Ecto neural progenitor cell (in vitro differentiated cells): ENCODE results near the gene ZNF511.
"Not testable (repeated sequence)": the region's sequence is repeated elsewhere in the genome, so short reads cannot be mapped to it uniquely, and the experiment has no call there.

Experiments
- DNase-seq: peaks from one replicate; pipeline ENCODE4 v3.0.0-alpha.2; 2018; ENCODE audit warnings: low spot score

Gene ZNF511

GRCh38 chr10:133314911-133315310, 6.2 kb downstream of the ZNF511 start:
- DNase-seq: no peak

DNA sequence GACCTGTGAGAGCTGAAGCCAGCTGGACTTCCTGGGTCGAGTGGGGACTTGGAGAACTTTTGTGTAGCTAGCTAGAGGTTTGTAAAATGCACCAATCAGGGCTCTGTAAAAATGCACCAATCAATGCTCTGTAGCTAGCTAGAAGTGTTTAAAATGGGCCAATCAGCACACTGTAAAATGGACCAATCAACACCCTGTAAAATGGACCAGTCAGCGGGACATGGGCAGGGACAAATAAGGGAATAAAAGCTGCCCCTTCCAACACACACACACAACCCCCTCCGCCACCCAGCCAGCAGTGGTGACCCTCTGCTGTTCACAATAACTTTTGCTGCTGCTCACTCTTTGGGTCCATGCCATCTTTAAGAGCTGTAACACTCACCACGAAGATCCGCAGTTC, 7.1 kb downstream of the ZNF511 start:
- DNase-seq: no peak

DNA sequence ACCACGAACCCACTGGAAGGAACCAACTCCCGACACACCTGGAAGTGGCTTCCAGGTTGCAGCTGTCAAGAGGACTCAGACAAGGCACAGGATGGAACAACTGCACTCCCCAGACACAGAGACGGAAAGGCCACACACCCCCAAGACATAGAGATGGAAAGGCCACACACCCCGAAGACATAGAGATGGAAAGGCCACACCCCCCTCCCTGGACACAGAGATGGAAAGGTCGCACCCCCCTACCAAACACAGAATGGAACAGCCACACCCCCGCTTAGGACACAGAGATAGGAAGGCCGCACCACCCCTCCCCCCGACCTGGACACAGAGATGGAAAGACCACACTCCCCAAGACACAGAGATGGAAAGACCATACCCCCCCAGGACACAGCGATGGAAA, 7.6 kb downstream of the ZNF511 start:
- DNase-seq: no peak

DNA sequence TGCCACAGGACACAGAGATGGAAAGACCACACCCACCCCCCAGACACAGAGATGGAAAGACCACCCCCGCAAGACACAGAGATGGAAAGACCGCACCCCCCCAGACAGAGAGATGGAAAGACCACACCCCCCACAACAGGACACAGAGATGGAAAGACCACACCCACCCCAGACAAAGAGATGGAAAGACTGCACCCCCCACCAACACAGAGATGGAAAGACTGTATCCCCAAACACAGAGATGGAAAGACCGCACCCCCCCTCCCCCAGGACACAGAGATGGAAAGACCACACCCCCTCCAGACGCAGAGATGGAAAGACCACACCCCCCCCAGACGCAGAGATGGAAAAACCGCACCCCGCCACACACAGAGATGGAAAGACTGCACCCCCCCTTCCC, 8.0 kb downstream of the ZNF511 start:
- no peak for DNase-seq

DNA sequence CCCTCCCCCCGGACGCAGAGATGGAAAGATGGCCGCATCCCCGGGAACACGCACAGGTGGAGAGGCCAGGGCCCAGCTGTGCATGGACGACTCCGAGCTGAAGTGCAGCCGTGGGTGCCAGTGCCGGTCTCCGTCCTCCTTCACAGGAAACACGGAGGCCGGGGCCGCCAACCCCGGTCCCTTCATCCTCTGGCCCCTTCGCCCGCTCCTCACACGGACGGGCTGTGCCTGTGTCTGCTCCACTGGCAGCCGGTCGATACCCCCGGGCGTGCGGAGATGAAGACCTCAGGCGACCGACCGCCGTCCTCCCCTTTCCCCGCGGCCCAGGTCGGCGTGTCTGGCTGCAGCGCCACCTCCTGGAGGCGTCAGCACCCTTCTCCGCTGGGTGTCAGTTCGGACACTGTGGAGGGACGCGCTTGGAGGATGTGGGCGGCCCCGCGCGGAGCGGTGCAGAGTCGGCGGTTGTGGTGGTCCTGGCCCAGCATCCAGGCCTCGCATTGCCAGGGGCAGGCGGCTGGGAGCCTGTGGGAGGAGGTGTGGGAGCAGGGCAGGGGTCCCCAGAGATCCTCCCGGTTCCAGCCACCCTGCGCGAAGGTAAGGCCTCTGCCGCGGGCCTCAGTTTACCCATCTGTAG, 9.9 kb downstream of the ZNF511 start:
- peak; percentile 91 for DNase-seq

GRCh38 chr10:133320852-133321422, 12.2 kb downstream of the ZNF511 start:
- not testable (repeated sequence) for DNase-seq

DNA sequence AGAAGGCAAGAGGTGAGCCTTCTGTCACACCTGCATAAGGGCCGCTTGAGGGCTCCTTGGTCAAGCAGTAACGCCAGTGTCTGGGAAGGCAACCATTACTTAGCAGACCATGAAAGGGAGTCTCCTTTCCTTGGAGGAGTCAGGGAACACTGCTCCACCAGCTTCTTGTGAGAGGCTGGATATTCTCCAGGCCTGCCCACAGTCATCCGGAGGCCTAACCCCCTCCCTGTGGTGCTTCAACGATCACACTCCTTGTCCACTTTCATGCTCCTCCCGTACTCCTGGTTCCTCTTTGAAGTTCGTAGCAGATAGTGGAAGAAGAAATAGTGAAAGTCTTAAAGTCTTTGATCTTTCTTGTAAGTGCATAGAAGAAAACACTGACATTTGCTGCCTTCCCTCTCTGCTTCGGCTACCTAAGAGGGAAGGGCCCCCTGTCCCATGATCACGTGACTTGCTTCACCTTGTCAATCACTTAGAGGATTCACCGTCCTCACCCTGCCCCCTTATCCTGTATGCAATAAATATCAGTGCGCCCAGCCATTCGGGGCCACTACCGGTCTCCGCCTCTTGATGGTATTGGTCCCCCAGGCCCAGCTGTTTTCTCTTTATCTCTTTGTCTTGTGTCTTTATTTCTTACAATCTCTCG, 13.5 kb downstream of the ZNF511 start:
- not testable (repeated sequence) for DNase-seq

DNA sequence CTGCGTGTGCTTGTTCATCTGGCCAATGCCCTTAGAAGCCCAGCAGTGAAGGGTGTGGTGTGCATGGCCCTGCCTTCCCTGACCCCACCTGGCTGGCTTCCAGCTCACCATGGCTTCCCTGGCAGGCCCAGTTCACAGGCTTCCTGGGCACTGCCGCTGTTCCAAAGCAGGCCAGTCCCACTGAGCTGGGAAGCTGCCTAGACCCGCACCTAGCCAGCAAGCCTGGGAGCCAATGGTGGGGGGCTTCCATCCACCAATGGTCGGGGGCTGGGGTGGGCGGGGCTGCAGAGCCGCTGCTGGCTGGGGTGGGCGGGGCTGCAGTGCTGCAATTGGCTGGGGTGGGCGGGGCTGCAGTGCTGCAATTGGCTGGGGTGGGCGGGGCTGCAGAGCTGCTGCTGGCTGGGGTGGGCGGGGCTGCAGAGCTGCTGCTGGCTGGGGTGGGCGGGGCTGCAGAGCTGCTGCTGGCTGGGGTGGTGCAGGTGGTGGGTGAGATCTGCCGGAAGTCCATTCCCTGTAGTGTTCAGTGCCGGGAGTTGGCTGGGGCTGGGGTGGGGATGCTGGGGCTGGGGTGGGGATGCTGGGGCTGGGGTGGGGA, 15.6 kb downstream of the ZNF511 start:
- peak; percentile 81 for DNase-seq

GRCh38 chr10:133324857-133325260, 16.1 kb downstream of the ZNF511 start:
- DNase-seq: peak; percentile 66

DNA sequence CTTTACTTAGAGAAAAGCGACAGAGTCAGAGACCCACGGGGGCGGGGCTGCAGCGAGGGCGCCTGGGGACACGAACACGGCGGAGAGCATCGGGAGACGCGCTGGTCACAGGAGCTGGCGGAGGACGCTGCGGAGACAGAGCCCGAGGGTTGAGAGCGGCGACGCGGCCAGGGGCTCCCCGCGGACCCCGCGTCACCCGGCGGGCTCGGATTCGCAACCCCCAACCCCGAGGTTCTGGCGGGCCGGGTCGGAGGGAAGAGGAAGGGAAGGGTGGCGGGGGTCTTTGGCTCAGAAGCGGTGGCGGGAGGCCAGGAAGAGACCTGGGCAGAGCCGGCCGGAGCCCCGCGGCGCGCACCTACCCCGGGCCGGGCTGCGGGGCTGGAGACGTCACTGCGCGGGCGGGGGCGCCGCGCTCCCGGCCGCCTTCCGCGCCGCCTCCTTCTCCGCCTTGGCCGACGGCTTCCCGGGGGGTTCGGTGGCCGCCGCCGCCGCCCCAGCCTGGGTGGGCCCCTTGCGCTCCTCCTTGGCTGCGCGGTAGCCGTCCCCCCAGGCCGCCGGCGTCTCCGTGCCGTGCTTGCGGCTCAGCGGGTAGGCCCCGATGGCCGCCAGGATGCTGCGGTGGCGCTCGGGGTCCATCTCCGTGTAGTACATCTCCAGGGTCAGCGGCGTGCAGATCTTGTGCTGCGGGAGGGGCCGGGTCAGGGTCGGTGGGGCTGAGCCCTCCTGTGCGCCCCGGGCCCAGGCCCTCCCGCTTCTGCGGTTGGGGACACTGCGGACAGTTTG, 16.9 kb downstream of the ZNF511 start:
- peak; percentile 67 for DNase-seq

- no peak for DNase-seq
Observed at GRCh38 chr10:133326223-133326551, 17.5 kb downstream of the ZNF511 start.

DNA sequence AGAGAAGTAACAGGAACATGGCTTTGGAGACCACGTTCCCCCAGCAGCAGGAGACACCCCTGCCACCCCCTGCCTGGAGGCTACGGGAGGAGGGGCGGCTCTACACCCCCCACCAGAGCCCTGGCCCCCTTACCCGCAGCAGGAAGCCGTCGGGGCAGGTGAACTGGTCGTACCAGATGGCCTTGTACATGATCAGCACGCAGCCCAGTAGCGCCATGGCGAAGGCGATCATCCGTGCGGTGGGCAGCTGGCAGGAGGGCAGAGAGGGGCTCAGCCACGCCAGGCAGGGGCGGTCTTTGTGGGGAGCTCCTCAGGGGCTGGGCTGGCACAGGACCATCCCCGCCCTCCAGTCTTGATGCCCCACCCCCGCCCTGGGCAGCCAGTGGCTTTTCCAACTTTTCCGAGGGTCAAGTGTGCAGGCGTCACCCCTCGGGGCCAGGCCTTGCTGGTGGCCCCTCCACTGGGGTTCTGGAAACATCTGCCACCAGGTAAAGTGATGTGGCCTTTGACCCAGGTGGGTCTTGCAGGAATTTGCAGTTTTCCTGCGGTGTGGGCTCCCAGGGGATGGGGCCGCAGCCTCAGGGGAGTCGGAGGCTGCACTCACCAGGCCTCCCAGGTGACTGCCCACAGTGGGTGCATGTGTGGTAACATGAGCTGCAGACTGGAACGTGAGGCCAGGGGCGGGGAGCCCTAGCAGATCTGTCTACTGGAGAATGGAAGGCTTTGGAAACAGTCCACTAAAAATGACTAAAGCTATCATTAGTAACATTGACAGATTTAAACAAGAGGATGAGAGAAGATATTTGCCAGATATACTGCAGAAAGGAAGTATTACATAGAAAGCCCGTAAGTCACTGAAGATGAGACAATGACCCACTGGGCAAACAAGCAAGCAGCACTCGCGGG, 18.3 kb downstream of the ZNF511 start:
- DNase-seq: no peak

- DNase-seq: no peak
Observed at GRCh38 chr10:133327651-133328357, 19.1 kb downstream of the ZNF511 start.

DNA sequence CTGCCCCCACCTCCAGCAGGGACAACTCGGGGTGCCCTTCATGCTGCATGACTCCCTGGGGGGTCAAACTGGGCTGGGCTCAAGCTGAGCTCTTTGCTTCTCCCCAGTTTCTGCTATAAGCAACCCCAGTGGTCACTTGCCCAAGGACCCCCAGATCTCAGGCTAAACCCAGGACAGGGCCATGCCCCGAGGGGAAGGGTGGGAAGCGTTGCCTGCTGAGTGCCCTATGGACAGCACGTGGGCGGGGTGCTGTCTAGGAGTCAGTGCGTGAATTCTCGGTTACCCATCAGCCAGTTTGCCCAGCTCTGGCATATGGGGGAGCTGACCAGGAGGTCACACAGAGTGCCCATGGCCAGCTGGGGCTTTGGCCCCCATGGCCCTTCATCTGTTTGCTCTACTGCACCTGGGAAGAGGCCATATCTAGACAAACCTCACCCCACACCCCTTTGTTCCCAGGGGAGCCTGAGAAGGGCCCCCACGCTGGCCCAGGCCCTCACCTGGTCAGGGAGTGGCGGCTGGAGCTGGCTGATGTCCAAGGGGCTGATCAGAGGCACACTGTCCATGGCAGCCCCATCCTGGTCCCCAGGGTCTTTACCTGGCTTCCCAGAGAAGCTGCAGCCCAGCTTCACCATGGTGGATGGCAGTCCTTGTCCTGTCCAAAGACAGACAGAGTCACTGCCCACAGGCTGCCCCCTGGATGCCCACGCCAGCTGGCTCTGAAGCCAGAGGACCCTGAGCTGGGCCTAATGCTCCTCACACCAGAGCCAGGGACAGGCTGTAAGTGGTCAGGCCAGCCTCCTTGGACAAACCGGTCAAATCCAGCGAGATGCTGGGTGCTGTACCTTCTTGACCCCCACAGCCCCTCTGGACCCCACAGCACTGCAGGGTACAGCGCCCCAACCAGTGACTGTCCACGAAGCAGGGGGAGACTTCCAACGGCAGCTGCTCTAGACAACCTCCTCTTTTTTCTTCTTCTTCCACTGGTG, 19.9 kb downstream of the ZNF511 start:
- DNase-seq: no peak

- DNase-seq: peak; percentile 90
Observed at GRCh38 chr10:133329491-133330202, 20.9 kb downstream of the ZNF511 start.

DNA sequence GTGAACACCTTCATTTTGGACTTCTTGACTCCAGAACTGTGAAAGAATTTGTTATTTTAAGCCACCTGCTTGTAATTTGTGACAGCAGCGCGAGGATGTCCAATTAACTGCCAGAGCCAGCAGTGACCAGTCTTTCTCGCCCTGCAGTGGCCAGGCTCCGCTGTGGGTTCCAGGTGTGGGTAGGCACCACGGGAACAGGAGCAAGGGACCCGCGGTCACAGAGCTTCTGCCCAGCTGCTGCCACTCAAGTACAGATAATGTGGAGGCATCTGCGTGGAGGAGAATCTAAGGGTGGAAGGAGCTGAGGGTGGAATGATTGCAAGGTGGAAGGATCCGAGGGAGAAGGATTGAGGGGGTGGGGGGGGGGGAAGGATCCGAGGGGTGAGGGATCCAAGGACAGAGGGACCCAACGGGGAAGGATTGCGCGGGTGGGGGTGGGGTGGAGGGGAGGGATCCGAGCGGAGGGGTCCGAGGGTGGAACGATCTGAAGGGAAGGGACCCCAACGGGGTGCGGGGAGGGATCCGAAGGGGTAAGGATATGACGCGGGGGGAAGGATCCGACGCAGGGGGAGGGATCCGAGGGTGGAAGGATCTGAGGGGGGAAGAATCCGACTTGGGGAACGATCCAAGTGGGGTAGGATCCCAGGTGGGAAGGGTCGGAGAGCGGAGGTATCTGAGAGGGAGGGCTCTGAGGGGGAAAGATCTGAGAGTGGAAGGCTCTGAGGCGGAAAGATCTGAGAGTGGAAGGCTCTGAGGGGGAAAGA, 24.4 kb downstream of the ZNF511 start:
- DNase-seq: no peak

- peak; percentile 68 for DNase-seq
Observed at GRCh38 chr10:133334503-133335245, 26.0 kb downstream of the ZNF511 start.
